Ramos (cell line): ENCODE data around the gene KIF15.
"Not testable (repeated sequence)": the region's sequence is repeated elsewhere in the genome, so short reads cannot be mapped to it uniquely, and the experiment has no call there.

ENCODE experiments used
- in situ Hi-C: fragments of 300-500 bp; cut with MboI; formaldehyde crosslinking; loops from one replicate; pipeline ENCODE4 v1.14.3; 2022; ENCODE audit warnings: low sequenced_read_pairs; ENCODE audit not compliant: unreplicated experiment

KIF15 gene

GRCh38 chr3:44814751-44815150 is 53.2 kb downstream of the KIF15 start:
- in situ Hi-C loops: no loop called here

DNA sequence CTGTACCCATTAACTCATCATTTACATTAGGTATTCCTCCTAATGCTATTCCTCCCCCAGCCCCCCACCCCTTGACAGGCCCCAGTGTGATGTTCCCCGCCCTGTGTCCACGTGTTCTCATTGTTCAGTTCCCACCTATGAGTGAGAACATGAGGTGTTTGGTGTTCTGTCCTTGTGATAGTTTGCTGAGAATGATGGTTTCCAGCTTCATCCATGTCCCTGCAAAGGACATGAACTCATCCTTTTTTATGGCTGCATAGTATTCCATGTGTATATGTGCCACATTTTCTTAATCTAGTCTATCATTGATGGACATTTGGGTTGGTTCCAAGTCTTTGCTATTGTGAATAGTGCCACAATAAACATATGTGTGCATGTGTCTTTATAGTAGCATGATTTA is 54.7 kb downstream of the KIF15 start:
- in situ Hi-C loops: not testable (repeated sequence)

GRCh38 chr3:44821206-44821605 is 59.6 kb downstream of the KIF15 start:
- in situ Hi-C loops: not testable (repeated sequence)

DNA sequence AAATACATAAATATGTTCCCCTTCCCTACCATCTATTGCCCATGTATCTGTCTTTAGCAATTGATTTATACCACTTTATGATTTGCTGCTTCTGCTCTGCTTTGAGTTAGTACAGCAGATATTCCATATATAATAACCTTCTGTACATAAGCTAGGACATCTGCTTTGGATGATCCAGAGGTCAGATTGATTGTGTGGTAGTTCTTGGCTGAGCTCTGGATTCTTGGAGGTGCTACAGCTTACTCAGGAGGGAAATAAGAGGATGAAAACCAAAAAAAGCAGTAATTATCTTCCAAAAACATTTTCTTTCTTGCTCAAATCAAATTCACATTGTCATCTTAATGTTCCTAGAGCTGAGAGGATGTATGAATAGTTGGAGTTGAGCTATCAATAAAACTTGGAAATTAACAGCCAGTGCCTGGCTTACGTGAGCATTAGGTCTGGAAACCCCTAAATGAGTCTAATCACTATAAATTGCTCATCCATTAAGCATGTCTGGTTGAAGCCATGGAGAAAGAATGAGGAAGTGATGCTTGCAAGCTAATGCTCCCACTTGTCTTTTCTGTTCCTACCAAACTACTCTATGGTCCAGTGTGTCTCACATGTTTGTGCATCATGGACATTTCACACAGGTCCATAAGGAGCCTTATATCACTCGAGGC is 63.8 kb downstream of the KIF15 start:
- in situ Hi-C loops: no loop called here

- in situ Hi-C loops: no loop called here
These were observed 65.6 kb downstream of the KIF15 start for GRCh38 chr3:44827196-44827595.

- in situ Hi-C loops: no loop called here
These were observed 69.6 kb downstream of the KIF15 start for GRCh38 chr3:44831232-44831631.

- in situ Hi-C loops: no loop called here
These were observed 70.4 kb downstream of the KIF15 start for GRCh38 chr3:44832032-44832431.

- in situ Hi-C loops: no loop called here
These were observed 71.4 kb downstream of the KIF15 start for GRCh38 chr3:44832965-44833364.

DNA sequence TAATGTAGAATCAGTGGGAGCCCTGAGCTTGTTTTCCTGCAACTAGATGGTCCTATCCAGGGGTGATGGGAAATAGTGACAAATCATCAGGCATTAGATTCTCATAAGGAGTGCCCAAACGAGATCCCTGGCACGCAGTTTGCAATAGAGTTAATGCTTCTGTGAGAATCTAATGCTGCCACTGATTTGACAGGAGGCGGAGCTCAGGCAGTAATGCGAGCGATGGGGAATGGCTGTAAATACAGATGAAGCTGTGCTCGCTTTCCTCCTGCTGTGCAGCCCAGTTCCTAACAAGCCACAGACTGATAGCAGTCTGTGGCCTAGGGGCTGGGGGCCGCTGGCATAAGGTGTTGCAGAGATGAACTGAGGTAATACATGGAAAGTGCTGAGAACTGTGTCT is 71.8 kb downstream of the KIF15 start:
- in situ Hi-C loops: no loop called here

DNA sequence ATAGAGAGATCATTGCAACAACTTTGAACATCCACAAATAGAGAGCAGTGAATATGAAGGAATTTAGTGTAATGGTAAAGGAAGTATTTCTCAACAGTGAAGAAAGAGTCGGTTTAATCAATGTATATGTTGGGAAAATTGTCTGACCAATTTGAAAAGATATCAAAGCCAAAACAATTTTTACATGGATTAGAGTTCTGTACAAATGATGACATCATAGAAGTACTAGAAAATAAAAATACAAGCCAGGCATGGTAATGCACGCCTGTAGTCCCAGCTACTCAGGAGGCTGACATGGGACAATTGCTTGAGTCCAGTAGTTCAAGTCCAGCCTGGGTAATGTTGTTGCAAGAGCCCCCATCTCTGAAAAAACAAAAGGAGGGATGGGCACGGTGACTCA is 74.1 kb downstream of the KIF15 start:
- in situ Hi-C loops: no loop called here

GRCh38 chr3:44842376-44842775 is 80.8 kb downstream of the KIF15 start:
- in situ Hi-C loops: no loop called here

DNA sequence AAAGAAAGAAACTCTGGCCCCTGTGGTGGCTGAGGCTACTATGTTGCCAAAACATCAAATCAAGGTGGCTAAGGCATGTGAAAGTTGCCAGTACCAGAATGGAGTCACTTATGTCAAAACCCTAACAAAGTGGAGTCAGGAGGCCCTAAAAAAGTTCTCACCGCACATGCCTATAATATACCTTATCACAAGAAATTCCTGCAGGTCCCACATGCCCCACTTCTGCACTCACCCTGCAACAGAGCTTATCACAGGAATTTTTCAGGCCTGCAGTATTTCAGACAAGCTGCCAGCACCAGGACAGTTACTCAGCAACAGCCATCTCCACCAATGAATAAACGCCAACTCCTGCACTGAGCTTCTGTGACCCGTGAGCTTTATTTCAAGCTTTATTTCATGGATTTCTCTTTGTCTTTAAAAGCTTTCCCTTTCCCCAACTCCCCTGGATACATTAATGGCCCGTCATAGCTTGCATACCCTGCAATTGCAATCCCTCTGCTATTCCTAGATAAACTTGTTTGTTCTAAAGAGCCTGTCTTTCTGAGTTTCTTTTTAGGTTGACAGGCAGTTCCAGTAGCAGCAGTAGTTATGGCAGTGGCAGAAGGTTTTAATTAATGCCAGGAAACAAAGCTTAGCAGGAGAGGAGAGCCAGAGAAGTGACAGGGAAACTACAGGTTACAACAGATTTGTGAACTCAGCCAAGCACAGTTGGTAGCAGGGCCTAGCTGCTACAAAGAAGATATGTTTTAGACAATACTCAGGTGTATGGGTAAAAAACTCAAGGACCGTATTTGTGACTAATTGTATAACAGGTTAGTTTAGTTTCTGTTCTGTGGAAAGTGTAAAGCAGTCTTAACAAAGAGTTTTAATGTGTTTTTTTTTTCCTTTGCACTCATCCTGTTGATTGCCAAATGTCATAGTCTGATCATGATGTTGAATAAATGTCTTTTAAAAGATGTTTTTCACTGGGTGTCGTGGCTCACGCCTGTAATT is 84.2 kb downstream of the KIF15 start:
- in situ Hi-C loops: no loop called here

DNA sequence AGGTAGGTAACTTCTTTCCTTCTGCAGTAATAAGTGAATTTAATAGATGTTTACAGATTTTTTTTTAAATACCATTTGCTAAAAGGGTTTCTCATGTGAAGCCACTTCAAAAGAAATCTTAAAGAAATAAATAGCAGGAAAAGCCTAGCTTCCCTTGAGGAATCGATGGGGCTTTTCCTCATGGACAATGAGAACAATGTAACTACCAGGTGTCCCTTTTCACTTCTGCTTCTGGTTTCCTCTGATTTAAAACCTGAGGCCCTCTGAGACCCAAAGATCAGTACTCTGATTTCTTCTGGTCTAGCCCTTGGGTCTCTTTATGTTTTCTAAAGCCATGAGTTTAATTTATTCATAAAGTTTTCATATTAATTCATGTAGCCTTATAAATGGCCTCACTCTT is 87.0 kb downstream of the KIF15 start:
- in situ Hi-C loops: no loop called here

GRCh38 chr3:44856663-44857062 is 95.1 kb downstream of the KIF15 start:
- in situ Hi-C loops: not testable (repeated sequence)

GRCh38 chr3:44860117-44860516 is 98.5 kb downstream of the KIF15 start:
- in situ Hi-C loops: no loop called here

- in situ Hi-C loops: no loop called here
These were observed 100.0 kb downstream of the KIF15 start, which contains the start of gene TMEM42 for GRCh38 chr3:44861412-44862225. Gene TMEM42 (plus strand): TSS chr3:44861912. CDS start chr3:44861925, 13 bp downstream.

DNA sequence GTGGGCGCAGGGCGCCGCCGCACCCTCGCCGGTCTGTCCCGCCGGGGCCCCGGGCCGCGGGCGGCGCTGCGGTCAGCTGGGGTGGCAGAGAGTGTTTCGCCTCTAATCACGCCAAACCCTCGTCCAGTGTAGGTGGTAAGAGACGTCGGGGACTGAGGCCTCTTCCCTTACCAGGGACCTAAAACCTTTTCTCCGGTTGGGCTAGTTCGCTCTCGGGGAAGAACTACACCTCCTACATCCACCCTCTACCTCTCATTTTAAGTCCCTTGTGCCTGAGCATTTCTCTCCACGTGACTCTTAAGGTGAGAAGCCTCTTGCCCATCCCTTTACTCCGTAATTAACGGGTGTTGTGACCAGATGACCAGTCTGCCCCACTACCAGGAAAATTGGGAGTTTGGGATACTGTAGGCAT is 100.6 kb downstream of the KIF15 start:
- in situ Hi-C loops: no loop called here

- in situ Hi-C loops: no loop called here
These were observed 103.9 kb downstream of the KIF15 start for GRCh38 chr3:44865272-44866035.

DNA sequence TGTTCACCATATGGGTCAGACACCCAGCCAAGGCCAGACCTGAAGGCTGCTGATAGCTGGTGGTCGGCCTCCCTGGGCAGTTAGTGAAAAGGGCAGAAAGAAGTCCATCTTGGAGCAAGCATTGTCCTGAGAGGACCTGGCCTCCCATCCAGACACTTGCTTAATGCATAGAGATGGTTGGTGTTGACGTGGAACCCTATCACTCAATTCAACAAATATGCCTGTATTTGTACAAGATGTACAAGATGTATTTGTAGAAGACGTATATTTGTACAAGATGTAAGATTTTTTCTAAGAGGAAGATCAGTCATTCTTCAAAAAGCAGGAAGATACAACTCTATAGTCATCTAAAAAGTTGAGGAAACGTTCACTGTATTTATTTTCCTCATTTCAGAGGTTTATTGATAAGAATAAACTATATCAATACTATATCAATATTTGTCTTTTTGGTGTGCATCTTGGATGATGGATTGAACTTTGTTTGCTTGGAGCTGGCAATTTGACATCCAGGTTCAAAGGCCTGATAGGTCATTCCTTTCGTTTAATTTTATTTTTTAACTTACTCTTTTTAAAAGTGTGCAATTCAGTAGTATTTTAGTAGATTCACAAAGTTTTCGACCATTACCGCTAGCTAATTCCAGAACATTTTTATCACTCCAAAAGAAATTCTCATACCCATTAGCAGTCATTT is 106.0 kb downstream of the KIF15 start:
- in situ Hi-C loops: no loop called here
